Keratinocyte (primary cell): ENCODE measurements around the gene OR2A25. TPM values are rescaled to one million over a fixed set of nuclear protein-coding genes. Genes with fewer than 3 reads are reported as not detected.

Source experiments
- DNase-seq: peaks from one replicate; pipeline ENCODE4 v3.0.0-alpha.2; 2011; ENCODE audit warnings: low read depth, missing footprints, low spot score
- FAIRE-seq: peaks from 2 replicates; lab custom pipeline; 2011; peaks lifted over from hg19 to GRCh38; lab: Jason Lieb, UNC
- H2AFZ ChIP-seq: 2 replicates; pipeline ENCODE4 v1.6.0; 2012; ENCODE audit warnings: low read length, control low read depth, inconsistent platforms; ENCODE audit not compliant: control insufficient read depth
- H3K27ac ChIP-seq: 2 replicates; pipeline ENCODE4 v1.5.1; 2011; ENCODE audit warnings: low read length; ENCODE audit not compliant: control insufficient read depth, insufficient read depth
- H3K27me3 ChIP-seq: 3 replicates; pipeline ENCODE4 v1.6.0; 2011; ENCODE audit warnings: low read length; ENCODE audit not compliant: control insufficient read depth, insufficient read depth; ENCODE audit errors: extremely low read depth
- H3K36me3 ChIP-seq, 2 experiments: 2 replicates in 1 of 2; 3 replicates in 1 of 2; pipeline ENCODE4 v1.5.1; 2011; ENCODE audit warnings: low read length in 2 of 2, mild to moderate bottlenecking in 1 of 2; ENCODE audit not compliant: control insufficient read depth in 2 of 2, insufficient read depth in 2 of 2; ENCODE audit errors: extremely low read depth in 1 of 2
- H3K4me1 ChIP-seq: 3 replicates; pipeline ENCODE4 v1.5.1; 2011; ENCODE audit warnings: low read length; ENCODE audit not compliant: control insufficient read depth, insufficient read depth; ENCODE audit errors: extremely low read depth
- H3K4me2 ChIP-seq: 3 replicates; pipeline ENCODE4 v1.6.0; 2011; ENCODE audit warnings: low read depth, low read length; ENCODE audit not compliant: control insufficient read depth, insufficient read depth; ENCODE audit errors: extremely low read depth
- H3K4me3 ChIP-seq, 3 experiments: fragments of 200-600 bp in 1 of 3; sonication (generic) in 1 of 3; 2 replicates in 2 of 3; 3 replicates in 1 of 3; pipeline ENCODE4 v1.5.1; 2011 to 2016; ENCODE audit warnings: low read length in 3 of 3, mild to moderate bottlenecking in 3 of 3, control low read depth in 2 of 3, inconsistent platforms in 1 of 3, low read depth in 1 of 3, mixed read lengths in 1 of 3, mixed run types in 1 of 3, moderate library complexity in 1 of 3; ENCODE audit not compliant: control insufficient read depth in 2 of 3, insufficient read depth in 2 of 3; ENCODE audit errors: extremely low read depth in 1 of 3
- H3K79me2 ChIP-seq: 2 replicates; pipeline ENCODE4 v1.6.0; 2012; ENCODE audit warnings: low read length; ENCODE audit not compliant: control insufficient read depth, insufficient read depth
- H3K9ac ChIP-seq: 3 replicates; pipeline ENCODE4 v1.6.0; 2011; ENCODE audit warnings: low read length; ENCODE audit not compliant: control insufficient read depth, insufficient read depth; ENCODE audit errors: extremely low read depth
- H3K9me1 ChIP-seq: 3 replicates; pipeline ENCODE4 v1.6.0; 2011; ENCODE audit warnings: low read length; ENCODE audit not compliant: control insufficient read depth, insufficient read depth; ENCODE audit errors: extremely low read depth
- H3K9me3 ChIP-seq: 2 replicates; pipeline ENCODE4 v1.5.1; 2012; ENCODE audit warnings: low read depth, low read length; ENCODE audit not compliant: control insufficient read depth
- H4K20me1 ChIP-seq: 3 replicates; pipeline ENCODE4 v1.6.0; 2011; ENCODE audit warnings: low read length; ENCODE audit not compliant: control insufficient read depth, insufficient read depth; ENCODE audit errors: extremely low read depth
- CTCF ChIP-seq, 3 experiments: IDR thresholded peaks in 1 of 3; conservative IDR thresholded peaks in 1 of 3; optimal IDR thresholded peaks in 1 of 3; 2 replicates in 2 of 3; 3 replicates in 1 of 3; pipeline versions ENCODE3 to v1.5.1; 2011; ENCODE audit warnings: low read length in 3 of 3, mild to moderate bottlenecking in 3 of 3, moderate library complexity in 2 of 3, control low read depth in 1 of 3, inconsistent platforms in 1 of 3; ENCODE audit not compliant: insufficient read depth in 2 of 3; ENCODE audit errors: extremely low read depth in 1 of 3
- EZH2 ChIP-seq: IDR thresholded peaks from one replicate; pipeline ENCODE4 v1.6.1; 2012; ENCODE audit warnings: inconsistent platforms, mild to moderate bottlenecking, low read length, moderate library complexity
- dilution Hi-C: fragments of 300-500 bp; cut with MboI; formaldehyde crosslinking; loops from one replicate; pipeline ENCODE4 v1.7.0; 2020; ENCODE audit warnings: low sequenced_read_pairs; ENCODE audit not compliant: extremely low pct_ligation_motif_present
- polyA minus RNA-seq, 3 experiments: library from RNA; depleted of rRNA, polyadenylated mRNA; stranded (reverse); fragments of >200 nt; gene quantifications; 1 replicate in 1 of 3; 2 replicates in 1 of 3; 3 replicates in 1 of 3; pipeline ENCODE4 v1.2.3, GENCODE V29; 2011
- polyA plus RNA-seq, 5 experiments: library from polyadenylated mRNA; depleted of rRNA in 3 of 5; stranded (reverse) in 3 of 5; stranded (forward) in 1 of 5; unstranded in 1 of 5; fragments of >200 nt; gene quantifications; 1 replicate in 1 of 5; 2 replicates in 3 of 5; 3 replicates in 1 of 5; pipeline versions ENCODE4 v1.2.1 to v1.2.3, GENCODE V29; 2011 to 2012; ENCODE audit warnings: missing spikeins in 2 of 5, low read depth in 1 of 5, low replicate concordance in 1 of 5

The OR2A25 gene
- polyA plus RNA-seq (not detected in 3 replicates), polyA minus RNA-seq (not detected in 3 replicates)
- not detected for polyA plus RNA-seq (2011; ENCODE audit: low read depth)
- not detected in 2 replicates for polyA plus RNA-seq (2011; cell fraction: cytosol; rRNA removed)
- polyA plus RNA-seq (2011; cell fraction: nucleus; rRNA removed), result not detected in 2 replicates
- not detected in 2 replicates for polyA plus RNA-seq (2012; ENCODE audit: low replicate concordance)
- polyA minus RNA-seq (2011; cell fraction: cytosol; rRNA and poly(A)+ RNA removed), result not detected
- not detected in 2 replicates for polyA minus RNA-seq (2011; cell fraction: nucleus; rRNA and poly(A)+ RNA removed)

GRCh38 chr7:144069511-144069910, at the start of gene OR2A25:
Gene OR2A25, plus strand, starts transcription at chr7:144069811. Its CDS starts 4,409 bp downstream, at chr7:144074220.
- FAIRE-seq, result no peak

DNA sequence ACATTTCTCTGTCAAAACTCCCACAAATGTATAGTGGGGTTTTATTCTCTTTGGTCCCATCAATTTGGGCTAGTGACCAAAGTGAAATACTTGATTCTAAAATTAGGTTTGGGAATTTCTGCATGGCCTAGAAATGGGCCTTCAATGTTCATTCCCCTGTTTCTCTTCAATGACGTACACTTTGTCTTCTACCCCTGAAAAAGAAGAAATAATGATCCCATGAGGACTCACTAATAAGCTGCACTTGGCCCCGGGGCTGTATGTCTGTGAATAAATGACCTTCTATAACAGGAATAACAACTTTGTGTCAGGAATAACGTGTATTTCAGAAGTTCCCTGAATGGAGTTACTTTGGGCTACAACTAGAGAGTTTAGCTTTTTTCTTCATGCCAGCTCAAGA, 49.3 kb upstream of the OR2A25 start:
- Histone ChIP-seq H3K9me3 (no peaks in the 10 kb centered on the region), H3K79me2 (no peaks in the 10 kb centered on the region), H3K4me2 (no peak overlapping the region), H4K20me1 (no peaks in the 10 kb centered on the region), H3K9ac (no peak overlapping the region), H3K9me1 (no peaks in the 10 kb centered on the region), H3K27ac (no peak overlapping the region), H3K4me3 (no peak overlapping the region), H3K36me3 (no peaks in the 10 kb centered on the region), H3K27me3 (no peaks in the 10 kb centered on the region), H2AFZ (no peak overlapping the region), H3K4me1 (no peaks in the 10 kb centered on the region)
- dilution Hi-C loops, result no loop called here
- no peak for TF ChIP-seq EZH2
- no peak for TF ChIP-seq CTCF (optimal IDR thresholded peaks at IDR 0.05 in 1 of 3, IDR thresholded peaks at IDR 0.05 in 1 of 3, conservative IDR thresholded peaks at IDR 0.05 in 1 of 3; ENCODE audit: extremely low read depth in 1 of 3, insufficient read depth in 2 of 3, low read length in 3 of 3)
- no peak for DNase-seq
- no peak for FAIRE-seq

More at GRCh38 chr7:144069511-144069910, at the start of gene OR2A25:
- Histone ChIP-seq H3K27me3 (no peaks in the 10 kb centered on the region), H3K4me3 (no peak within 1 kb of the TSS), H3K4me1 (no peaks in the 10 kb centered on the region), H3K9ac (no peak within 1 kb of the TSS), H2AFZ (no peak within 1 kb of the TSS), H4K20me1 (no peaks in the 10 kb centered on the region), H3K36me3 (no peaks in the 10 kb centered on the region), H3K4me2 (no peak within 1 kb of the TSS), H3K79me2 (no peaks in the 10 kb centered on the region), H3K9me3 (no peaks in the 10 kb centered on the region), H3K27ac (no peak within 1 kb of the TSS), H3K9me1 (no peaks in the 10 kb centered on the region)
- dilution Hi-C loops, result no loop called here
- DNase-seq, result no peak
- TF ChIP-seq EZH2 (no peak), CTCF (optimal IDR thresholded peaks at IDR 0.05 in 1 of 3, IDR thresholded peaks at IDR 0.05 in 1 of 3, conservative IDR thresholded peaks at IDR 0.05 in 1 of 3; ENCODE audit: extremely low read depth in 1 of 3, insufficient read depth in 2 of 3, low read length in 3 of 3) (no peak)
